Endothelial cell of umbilical vein (primary cell): ENCODE measurements around the gene SLC44A2. TPM values are rescaled to one million over a fixed set of nuclear protein-coding genes. Genes with fewer than 3 reads are reported as not detected.

Experiments used
- BruUV-seq: library from RNA; stranded (reverse); fragments of 400-500 nt; replicated peaks from 2 replicates; lab custom pipeline; 2021; lab: Mats Ljungman, UMichigan
- CTCF ChIA-PET: fragments of 300-600, 350-600 bp; sonication (Branson Sonifier 250); formaldehyde crosslinking; loops from one replicate; lab custom pipeline; 2021; ENCODE audit warnings: antibody characterized with exemption, inconsistent platforms; lab: Charles Lee
- POLR2A ChIA-PET: fragments of 300-600, 350-600 bp; sonication (Branson Sonifier 250); formaldehyde crosslinking; loops from one replicate; lab custom pipeline; 2021; ENCODE audit warnings: antibody characterized with exemption, inconsistent platforms; lab: Charles Lee
- DNase-seq: peaks from one replicate; pipeline ENCODE4 v3.0.0-alpha.2; 2011; ENCODE audit warnings: low read depth, low spot score
- FAIRE-seq: peaks from 2 replicates; lab custom pipeline; 2011; peaks lifted over from hg19 to GRCh38; lab: Jason Lieb, UNC
- H2AFZ ChIP-seq: 2 replicates; pipeline ENCODE4 v1.6.0; 2012; ENCODE audit warnings: low read depth, low read length, control low read depth, inconsistent platforms
- H3K27ac ChIP-seq: 2 replicates; pipeline ENCODE4 v1.5.1; 2011; ENCODE audit warnings: low read depth, mild to moderate bottlenecking, control low read depth, low read length, moderate library complexity; ENCODE audit not compliant: insufficient read depth
- H3K27me3 ChIP-seq, 2 experiments: 2 replicates each; pipeline versions ENCODE4 v1.6.0 to v1.6.1; 2011; ENCODE audit warnings: low read length in 2 of 2, mixed read lengths in 1 of 2; ENCODE audit not compliant: control insufficient read depth in 2 of 2, insufficient read depth in 2 of 2
- H3K36me3 ChIP-seq, 2 experiments: 2 replicates in 1 of 2; 3 replicates in 1 of 2; pipeline ENCODE4 v1.5.1; 2011; ENCODE audit warnings: low read length in 2 of 2, mild to moderate bottlenecking in 1 of 2, moderate library complexity in 1 of 2; ENCODE audit not compliant: control insufficient read depth in 2 of 2, insufficient read depth in 2 of 2; ENCODE audit errors: extremely low read depth in 1 of 2
- H3K4me1 ChIP-seq: 3 replicates; pipeline ENCODE4 v1.5.1; 2011; ENCODE audit warnings: mild to moderate bottlenecking, low read length; ENCODE audit not compliant: control insufficient read depth, insufficient read depth; ENCODE audit errors: extremely low read depth
- H3K4me2 ChIP-seq: 2 replicates; pipeline ENCODE4 v1.6.1; 2011; ENCODE audit warnings: low read length, control low read depth, mixed read lengths; ENCODE audit not compliant: insufficient read depth
- H3K4me3 ChIP-seq, 3 experiments: fragments of 200-600 bp in 1 of 3; sonication (generic), shearing (Covaris generic) in 1 of 3; replicated peaks in 1 of 3; 2 replicates each; pipeline ENCODE4 v1.5.1; 2011 to 2016; ENCODE audit warnings: control low read depth in 3 of 3, low read length in 3 of 3, mild to moderate bottlenecking in 2 of 3, inconsistent platforms in 1 of 3, low read depth in 1 of 3, moderate library complexity in 1 of 3; ENCODE audit not compliant: insufficient read depth in 1 of 3
- H3K79me2 ChIP-seq: 2 replicates; pipeline ENCODE4 v1.6.0; 2012; ENCODE audit warnings: low read length, inconsistent platforms; ENCODE audit not compliant: control insufficient read depth, insufficient read depth
- H3K9ac ChIP-seq: replicated peaks from 2 replicates; pipeline ENCODE3; 2011; ENCODE audit warnings: low read length, control low read depth; ENCODE audit not compliant: insufficient read depth; ENCODE audit errors: extremely low read depth
- H3K9me1 ChIP-seq: replicated peaks from 3 replicates; pipeline ENCODE4 v1.6.0; 2011; ENCODE audit warnings: mild to moderate bottlenecking, low read length; ENCODE audit not compliant: control insufficient read depth, insufficient read depth; ENCODE audit errors: extremely low read depth
- H3K9me3 ChIP-seq: replicated peaks from 2 replicates; pipeline ENCODE4 v1.5.1; 2012; ENCODE audit warnings: low read length, inconsistent platforms; ENCODE audit not compliant: control insufficient read depth, insufficient read depth
- H4K20me1 ChIP-seq: replicated peaks from 2 replicates; pipeline ENCODE3; 2011; ENCODE audit warnings: mild to moderate bottlenecking, low read length; ENCODE audit not compliant: control insufficient read depth, insufficient read depth; ENCODE audit errors: extremely low read depth
- EZH2 ChIP-seq: IDR thresholded peaks from 2 replicates; pipeline ENCODE4 v1.6.1; 2012; ENCODE audit warnings: borderline replicate concordance, low read depth, mild to moderate bottlenecking, moderate library complexity, low read length, inconsistent platforms; ENCODE audit not compliant: severe bottlenecking
- FOS ChIP-seq: IDR thresholded peaks from 2 replicates; pipeline ENCODE4 v1.6.1; 2011; ENCODE audit warnings: mild to moderate bottlenecking, low read length, moderate library complexity, borderline replicate concordance; ENCODE audit not compliant: insufficient read depth
- POLR2A ChIP-seq: IDR thresholded peaks from 2 replicates; pipeline ENCODE4 v1.6.1; 2012; ENCODE audit warnings: low read depth, mild to moderate bottlenecking, control low read depth, low read length
- POLR2AphosphoS5 ChIP-seq: IDR thresholded peaks from 2 replicates; pipeline ENCODE4 v1.6.1; 2012; ENCODE audit warnings: low read depth, mild to moderate bottlenecking, control low read depth, low read length, moderate library complexity; ENCODE audit not compliant: insufficient read depth
- dilution Hi-C: fragments of 300-500 bp; cut with MboI; formaldehyde crosslinking; loops from one replicate; pipeline ENCODE4 v1.15.0; 2019; ENCODE audit warnings: low sequenced_read_pairs; ENCODE audit not compliant: extremely low pct_ligation_motif_present
- intact Hi-C: fragments of 100-400 bp; cut with micrococcal nuclease; formaldehyde crosslinking; loops from one replicate; pipeline ENCODE4 v1.10.0; 2022
- polyA plus RNA-seq, 4 experiments: library from polyadenylated mRNA; depleted of rRNA in 3 of 4; stranded (reverse) in 3 of 4; unstranded in 1 of 4; fragments of >200 nt; gene quantifications; 2 replicates each; pipeline versions ENCODE4 v1.2.1 to v1.2.3, GENCODE V29; 2011 to 2012; ENCODE audit warnings: missing spikeins in 1 of 4
- total RNA-seq: library from RNA; stranded (reverse); gene quantifications from 2 replicates; pipeline ENCODE4 v1.2.3, GENCODE V29; 2021
- TF ChIP-seq, protein P1 (sequence below): IDR thresholded peaks from 2 replicates; pipeline ENCODE4 v1.6.1; 2011; ENCODE audit not compliant: insufficient read depth, insufficient read length

The SLC44A2 gene
- total and polyA plus RNA-seq, 2 donors (not counting 3 experiments of a cell fraction or from before 2014, with no cell fraction given), result 97.7 to 130 TPM

DNA sequence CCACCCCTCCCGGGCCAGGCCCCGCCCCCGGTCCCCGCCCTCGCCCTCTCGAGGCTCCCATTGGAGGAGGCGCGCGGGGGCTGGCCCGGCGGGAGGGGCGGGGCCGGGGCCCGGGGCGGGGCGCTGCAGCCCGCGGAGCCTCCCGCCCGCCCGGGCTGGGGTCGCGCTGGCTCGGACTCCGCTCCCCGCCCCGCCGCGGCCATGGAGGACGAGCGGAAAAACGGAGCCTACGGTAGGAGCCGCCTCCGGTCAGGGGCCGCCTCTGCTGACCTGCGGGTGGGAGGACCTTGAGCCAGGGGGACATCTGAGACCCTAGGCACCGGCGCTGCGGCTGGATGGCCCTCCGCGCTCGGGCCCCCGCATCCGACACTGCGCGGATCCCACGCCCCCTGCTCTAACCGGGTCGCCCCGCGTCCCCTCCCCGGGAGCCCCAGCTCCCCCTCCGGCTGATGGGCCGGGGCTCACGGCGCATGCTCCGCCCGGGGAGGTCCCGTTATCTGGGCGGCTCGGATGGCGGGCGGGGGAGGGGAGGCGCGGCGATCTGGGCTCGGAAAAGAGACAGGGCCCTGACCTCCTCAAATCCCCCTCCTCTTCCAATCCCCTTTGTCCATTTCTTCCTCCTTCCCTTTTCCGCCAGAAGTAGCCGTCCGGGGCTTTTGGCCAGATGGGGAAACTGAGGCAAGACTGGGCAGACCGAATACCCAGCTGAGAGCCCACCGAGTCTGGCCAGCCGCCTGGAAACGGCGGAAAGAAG, 22.8 kb upstream of the SLC44A2 start:
- no peaks in the 10 kb centered on the region for H3K36me3 ChIP-seq
- H3K9ac ChIP-seq, result peak overlapping the region; percentile 86
- H4K20me1 ChIP-seq, result no peaks in the 10 kb centered on the region
- CTCF ChIA-PET, result interaction anchor here (0.8 to 4.3 kb wide), 11 partner anchors 11 to 93 kb away, joined by 3 to 33 read pairs (median 3); no protein-coding TSS in a partner anchor
- H3K27me3 ChIP-seq, result no peaks in the 10 kb centered on the region
- peaks cover 25% of the 10 kb centered on the region for H3K4me1 ChIP-seq
- dilution Hi-C loops (no loop called here), intact Hi-C loops (loop anchor here (2.0 kb wide), 1 partner anchor 22 kb away; the partner anchor contains the start of gene SLC44A2)
- H2AFZ ChIP-seq, result peak overlapping the region; percentile 69
- no peaks in the 10 kb centered on the region for H3K9me3 ChIP-seq
- peak overlapping the region; percentile 74 for H3K27ac ChIP-seq
- no peaks in the 10 kb centered on the region for H3K9me1 ChIP-seq
- FAIRE-seq (no peak), DNase-seq (peak; percentile 83)
- TF ChIP-seq POLR2AphosphoS5, result peak; percentile 30
- no peak for TF ChIP-seq EZH2
- TF ChIP-seq, protein P1, sequence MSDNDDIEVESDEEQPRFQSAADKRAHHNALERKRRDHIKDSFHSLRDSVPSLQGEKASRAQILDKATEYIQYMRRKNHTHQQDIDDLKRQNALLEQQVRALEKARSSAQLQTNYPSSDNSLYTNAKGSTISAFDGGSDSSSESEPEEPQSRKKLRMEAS, result no peak
- POLR2A ChIA-PET, result interaction anchor here (0.5 kb wide), 1 partner anchor 26 kb away, joined by 3 read pairs; no protein-coding TSS in a partner anchor
- BruUV-seq, result no TSS peak
- H3K4me2 ChIP-seq, result peak overlapping the region; percentile 72
- H3K79me2 ChIP-seq, result peaks cover 17% of the 10 kb centered on the region
- H3K4me3 ChIP-seq, result peak overlapping the region; percentile 87 to 93 (median 91)

DNA sequence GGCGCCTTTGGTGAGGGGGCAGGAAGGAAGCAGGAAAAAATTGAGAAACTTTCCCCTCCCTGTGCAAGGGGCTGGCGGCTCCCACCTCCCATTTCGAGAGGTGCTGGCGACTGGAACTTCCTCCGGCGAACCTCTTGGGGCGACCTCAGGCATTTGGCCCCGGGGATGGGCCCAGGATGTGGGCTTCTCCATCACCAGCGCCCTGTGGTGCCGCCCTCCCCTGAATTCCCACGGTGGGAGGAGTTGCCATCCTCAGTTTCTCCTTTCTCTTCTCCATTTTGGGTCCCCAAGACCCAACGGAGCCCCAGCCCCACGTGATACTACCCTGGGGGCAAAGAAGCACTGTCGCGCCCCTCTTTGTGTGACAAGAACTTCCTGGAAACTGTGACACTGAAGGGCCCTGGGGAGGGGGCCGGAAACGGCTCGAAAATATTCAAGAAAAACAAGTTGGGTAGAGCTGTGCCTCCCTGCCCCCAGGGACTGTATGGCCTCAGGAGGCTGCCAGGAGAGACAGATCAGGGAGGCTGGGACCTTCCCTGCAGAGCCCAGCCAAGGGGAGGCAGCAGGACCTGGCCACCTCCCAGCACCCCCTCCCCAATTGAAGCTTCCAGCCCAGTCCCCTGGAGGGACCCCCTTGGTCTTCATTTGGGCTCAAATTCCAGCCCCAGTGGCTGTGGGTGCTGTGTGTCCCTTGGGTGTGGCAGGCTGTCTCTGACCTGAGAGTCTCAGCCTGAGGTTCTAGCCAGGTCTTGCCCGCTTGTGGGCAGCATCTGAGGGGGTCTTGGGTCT, 22.1 kb upstream of the SLC44A2 start:
- BruUV-seq, result TSS peak; percentile 48
- ChIA-PET POLR2A (no interaction called here), CTCF (interaction anchor here (1.1 to 4.3 kb wide), 7 partner anchors 12 to 49 kb away, joined by 3 to 33 read pairs (median 6); no protein-coding TSS in a partner anchor)
- DNase-seq (peak; percentile 34), FAIRE-seq (no peak)
- no peaks in the 10 kb centered on the region for H4K20me1 ChIP-seq
- peak overlapping the region; percentile 72 for H3K4me2 ChIP-seq
- H3K27ac ChIP-seq, result peak overlapping the region; percentile 74
- H3K27me3 ChIP-seq, result no peaks in the 10 kb centered on the region
- no peaks in the 10 kb centered on the region for H3K36me3 ChIP-seq
- H3K9me1 ChIP-seq, result no peaks in the 10 kb centered on the region
- peaks cover 17% of the 10 kb centered on the region for H3K79me2 ChIP-seq
- TF ChIP-seq EZH2 (no peak), POLR2AphosphoS5 (peak; percentile 10), FOS (no peak), POLR2A (peak; percentile 13)
- H2AFZ ChIP-seq, result peak overlapping the region; percentile 69
- H3K4me3 ChIP-seq, result peak overlapping the region; percentile 87 to 93 (median 91)
- H3K9me3 ChIP-seq, result no peaks in the 10 kb centered on the region
- intact Hi-C loops, result loop anchor here (2.0 kb wide), 1 partner anchor 22 kb away; the partner anchor contains the start of gene SLC44A2
- dilution Hi-C loops, result no loop called here
- H3K4me1 ChIP-seq, result peaks cover 25% of the 10 kb centered on the region
- H3K9ac ChIP-seq, result peak overlapping the region; percentile 86
